ENCODE data around the gene SON. TPM values are rescaled to one million over a fixed set of nuclear protein-coding genes. Genes with fewer than 3 reads are reported as not detected.
"Not testable (repeated sequence)": the region's sequence is repeated elsewhere in the genome, so short reads cannot be mapped to it uniquely, and the experiment has no call there.

The SON gene
- total RNA-seq, 1 donor from 2014 or later, result 342 TPM

GRCh38 chr21:33588485-33589335 is 45.9 kb downstream of the SON start, which contains the start of gene DONSON:
Gene DONSON (minus strand): TSS chr21:33588684. CDS start chr21:33588641, 43 bp downstream.
- peaks cover 15% of the 10 kb centered on the region for H3K36me3 Mint-ChIP-seq (ENCODE audit: low read depth)
- no peaks in the 10 kb centered on the region for H3K27me3 Mint-ChIP-seq (ENCODE audit: insufficient read depth)

DNA sequence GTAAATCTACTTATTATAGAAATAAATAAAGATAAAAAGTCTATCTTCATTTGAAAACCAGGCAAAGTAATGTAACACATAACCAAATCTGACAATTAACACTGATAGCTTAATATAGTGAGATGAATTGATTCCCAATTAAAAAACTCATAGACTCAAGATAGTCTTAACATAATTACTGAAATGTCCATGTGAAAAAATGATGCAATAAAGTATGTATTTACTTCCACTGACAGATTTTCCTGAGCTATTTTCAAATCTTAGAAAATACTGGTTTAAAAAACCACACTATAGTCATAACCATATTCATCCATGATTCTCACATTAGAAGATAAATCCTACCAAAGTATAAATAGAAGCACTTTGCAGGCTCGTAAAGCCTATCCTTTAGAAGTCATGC is 55.2 kb downstream of the SON start:
- Mint-ChIP-seq H3K4me3 (no peak overlapping the region), H3K27me3 (ENCODE audit: insufficient read depth) (no peaks in the 10 kb centered on the region), H3K4me1 (ENCODE audit: low read depth) (no peaks in the 10 kb centered on the region), H3K36me3 (ENCODE audit: low read depth) (peaks cover 19% of the 10 kb centered on the region), H3K9me3 (no peaks in the 10 kb centered on the region), H3K27ac (no peak overlapping the region)
- DNase-seq (ENCODE audit: low spot score), result no peak
- intact Hi-C loops (cut with micrococcal nuclease), result no loop called here

More at GRCh38 chr21:33588485-33589335, 45.9 kb downstream of the SON start, which contains the start of gene DONSON:
- Mint-ChIP-seq H3K4me1 (ENCODE audit: low read depth) (peaks cover 31% of the 10 kb centered on the region), H3K27ac (peak within 1 kb of the TSS; percentile 84), H3K4me3 (peak within 1 kb of the TSS; percentile 92), H3K9me3 (no peaks in the 10 kb centered on the region)
- peak; percentile 90 for DNase-seq (ENCODE audit: low spot score)
- intact Hi-C loops (cut with micrococcal nuclease), result loop anchor here (1.0 to 5.0 kb wide), 7 partner anchors 16 to 816 kb away; partner anchors contain the start of genes DNAJC28, GART, ITSN1 and MRPS6

GRCh38 chr21:33608559-33608958 is 65.7 kb downstream of the SON start:
- Mint-ChIP-seq H3K9me3 (no peaks in the 10 kb centered on the region), H3K4me1 (ENCODE audit: low read depth) (no peaks in the 10 kb centered on the region), H3K36me3 (ENCODE audit: low read depth) (peaks cover 11% of the 10 kb centered on the region), H3K27me3 (ENCODE audit: insufficient read depth) (no peaks in the 10 kb centered on the region), H3K27ac (no peak overlapping the region), H3K4me3 (no peak overlapping the region)
- intact Hi-C loops (cut with micrococcal nuclease), result loop anchor here (5.0 kb wide), 2 partner anchors 41 to 411 kb away; no protein-coding TSS in a partner anchor
- no peak for DNase-seq (ENCODE audit: low spot score)

GRCh38 chr21:33611006-33611744 is 68.3 kb downstream of the SON start:
- Mint-ChIP-seq H3K27me3 (ENCODE audit: insufficient read depth) (no peaks in the 10 kb centered on the region), H3K36me3 (ENCODE audit: low read depth) (peaks cover 13% of the 10 kb centered on the region), H3K4me1 (ENCODE audit: low read depth) (no peaks in the 10 kb centered on the region), H3K27ac (no peak overlapping the region), H3K9me3 (no peaks in the 10 kb centered on the region), H3K4me3 (no peak overlapping the region)
- DNase-seq (ENCODE audit: low spot score), result no peak
- intact Hi-C loops (cut with micrococcal nuclease), result no loop called here

DNA sequence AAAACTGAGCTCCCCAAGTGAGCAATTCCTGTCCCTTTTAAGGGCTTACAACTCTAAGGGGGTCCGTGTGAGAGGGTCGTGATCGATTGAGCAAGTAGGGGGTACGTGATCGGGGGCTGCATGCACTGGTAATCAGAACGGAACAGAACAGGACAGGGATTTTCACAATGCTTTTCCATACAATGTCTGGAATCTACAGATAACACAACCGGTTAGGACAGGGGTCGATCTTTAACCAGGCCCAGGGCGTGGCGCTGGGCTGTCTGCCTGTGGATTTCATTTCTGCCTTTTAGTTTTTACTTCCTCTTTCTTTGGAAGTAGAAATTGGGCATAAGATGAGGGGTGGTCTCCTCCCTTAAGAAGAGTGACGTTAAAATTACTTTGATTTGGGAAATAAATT is 74.7 kb downstream of the SON start:
- H3K9me3 Mint-ChIP-seq; DNase-seq (ENCODE audit: low spot score); intact Hi-C loops (cut with micrococcal nuclease); H3K4me3 Mint-ChIP-seq; H3K27ac Mint-ChIP-seq; H3K4me1 Mint-ChIP-seq (ENCODE audit: low read depth); H3K27me3 Mint-ChIP-seq (ENCODE audit: insufficient read depth): not testable (repeated sequence)
- H3K36me3 Mint-ChIP-seq (ENCODE audit: low read depth), result peaks cover 15% of the 10 kb centered on the region

GRCh38 chr21:33618407-33618806 is 75.6 kb downstream of the SON start:
- peaks cover 11% of the 10 kb centered on the region for H3K36me3 Mint-ChIP-seq (ENCODE audit: low read depth)
- intact Hi-C loops (cut with micrococcal nuclease), result no loop called here

DNA sequence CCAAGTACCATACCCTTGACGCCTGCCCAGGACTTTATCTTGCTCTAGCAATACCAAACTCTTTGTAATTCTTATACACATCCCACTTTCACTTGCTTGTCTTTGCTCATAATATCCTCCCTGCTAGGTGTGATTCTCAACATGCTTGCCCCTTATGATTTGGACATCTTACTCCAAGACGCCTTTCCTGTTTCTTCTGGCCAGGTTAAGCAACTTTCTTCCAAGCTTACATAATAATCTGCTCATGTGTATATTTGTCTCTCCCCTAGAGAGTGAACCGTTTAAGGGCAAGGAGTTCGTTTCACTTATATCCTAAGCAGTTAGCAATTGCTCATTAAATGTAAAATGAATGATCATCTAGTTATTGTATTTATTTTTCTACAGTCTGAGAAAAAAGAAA is 76.9 kb downstream of the SON start:
- no peak overlapping the region for H3K27ac Mint-ChIP-seq
- no peaks in the 10 kb centered on the region for H3K4me1 Mint-ChIP-seq (ENCODE audit: low read depth)
- no peaks in the 10 kb centered on the region for H3K9me3 Mint-ChIP-seq
- H3K4me3 Mint-ChIP-seq, result no peak overlapping the region
- intact Hi-C loops (cut with micrococcal nuclease), result no loop called here
- peaks cover 8% of the 10 kb centered on the region for H3K36me3 Mint-ChIP-seq (ENCODE audit: low read depth)
- no peaks in the 10 kb centered on the region for H3K27me3 Mint-ChIP-seq (ENCODE audit: insufficient read depth)
- no peak for DNase-seq (ENCODE audit: low spot score)

More at GRCh38 chr21:33618407-33618806, 75.6 kb downstream of the SON start:
- Mint-ChIP-seq H3K9me3 (no peaks in the 10 kb centered on the region), H3K4me1 (ENCODE audit: low read depth) (no peaks in the 10 kb centered on the region), H3K27me3 (ENCODE audit: insufficient read depth) (no peaks in the 10 kb centered on the region), H3K4me3 (no peak overlapping the region), H3K27ac (no peak overlapping the region)
- no peak for DNase-seq (ENCODE audit: low spot score)

DNA sequence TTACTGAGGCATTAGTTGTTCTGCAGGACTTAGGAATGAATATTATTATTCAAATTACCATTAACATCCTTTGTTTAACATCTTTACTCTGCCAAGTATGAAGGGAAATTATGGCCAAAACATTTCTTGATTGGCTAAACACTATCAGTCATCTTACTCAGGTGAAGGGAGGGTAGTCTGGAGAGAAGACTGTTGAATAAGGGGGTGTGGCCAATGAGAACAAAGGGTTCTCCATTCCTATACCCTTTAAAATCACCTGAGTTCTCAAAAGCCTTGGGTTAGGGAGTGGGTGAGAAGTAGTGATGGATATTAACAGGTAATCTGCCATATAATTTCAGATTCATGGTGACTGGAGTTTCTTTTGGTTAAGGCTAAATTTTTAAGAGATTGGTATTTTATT is 79.4 kb downstream of the SON start:
- Mint-ChIP-seq H3K27ac (no peak overlapping the region), H3K36me3 (ENCODE audit: low read depth) (peaks cover 10% of the 10 kb centered on the region), H3K9me3 (no peaks in the 10 kb centered on the region), H3K4me1 (ENCODE audit: low read depth) (no peaks in the 10 kb centered on the region), H3K4me3 (no peak overlapping the region), H3K27me3 (ENCODE audit: insufficient read depth) (no peaks in the 10 kb centered on the region)
- intact Hi-C loops (cut with micrococcal nuclease), result no loop called here
- DNase-seq (ENCODE audit: low spot score), result no peak

DNA sequence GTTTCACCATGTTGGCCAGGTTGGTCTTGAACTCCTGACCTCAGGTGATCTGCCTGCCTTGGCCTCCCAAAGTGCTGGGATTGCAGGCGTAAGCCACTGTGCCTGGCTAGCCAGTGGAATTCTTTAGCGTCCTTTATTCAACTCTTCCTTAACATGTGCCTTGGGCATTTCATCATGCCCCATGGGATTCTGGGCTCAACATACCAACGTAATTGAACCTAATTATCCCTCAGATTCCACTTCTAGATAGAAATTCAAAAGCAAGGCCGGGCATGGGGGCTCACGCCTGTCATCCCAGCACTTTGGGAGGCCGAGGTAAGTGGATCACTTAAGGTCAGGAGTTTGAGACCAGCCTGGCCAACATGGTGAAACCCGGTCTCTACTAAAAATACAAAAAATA is 83.3 kb downstream of the SON start:
- H3K4me1 Mint-ChIP-seq (ENCODE audit: low read depth); H3K27me3 Mint-ChIP-seq (ENCODE audit: insufficient read depth); H3K9me3 Mint-ChIP-seq; H3K4me3 Mint-ChIP-seq; DNase-seq (ENCODE audit: low spot score); intact Hi-C loops (cut with micrococcal nuclease); H3K27ac Mint-ChIP-seq: not testable (repeated sequence)
- peaks cover 12% of the 10 kb centered on the region for H3K36me3 Mint-ChIP-seq (ENCODE audit: low read depth)

Other genes with a start within 250 kb of the SON start
- 20.4 and 20.7 TPM in 2 replicates for gene IFNAR1, start 218.1 kb upstream of the SON start, total RNA-seq
- gene IFNGR2, start 139.6 kb upstream of the SON start, total RNA-seq, result 3.4 and 3.7 TPM in 2 replicates
- 12.0 and 14.0 TPM in 2 replicates for gene TMEM50B, start 63.1 kb upstream of the SON start, total RNA-seq
- 0.12 and 0.18 TPM in 2 replicates for gene DNAJC28, start 51.3 kb upstream of the SON start, total RNA-seq
- gene GART, start 921 bp upstream of the SON start, total RNA-seq, result 210 and 228 TPM in 2 replicates
- gene DONSON, start 45.6 kb downstream of the SON start, total RNA-seq, result 37.5 and 38.7 TPM in 2 replicates
- gene CRYZL1, start 98.7 kb downstream of the SON start, total RNA-seq, result 25.6 and 34.8 TPM in 2 replicates
- gene ITSN1, start 99.5 kb downstream of the SON start, total RNA-seq, result 4.2 and 4.5 TPM in 2 replicates

Measured in activated T-helper 1 cell treated with anti-CD3 and anti-CD28 coated beads, Interleukin-12 subunit alpha, Interleukin-12 subunit beta, Interleukin-2, Interleukin-4 antibody, amounts not matched to agents 30 ng/mL and 10 ng/mL and 1 ng/mL, durations not matched to agents 14 hours and 24 hours and 36 hours (primary cell).